ENCODE data around the gene SHF.
A peak's percentile ranks its signal among the peaks of the same experiment; 100 is the strongest.

Gene SHF

GRCh38 chr15:45198337-45199135, 10.8 kb upstream of the SHF start (continued):
- peak; percentile 60; the same call in 1 of the 2 replicates for TF ChIP-seq ZNF423 (tag by site-specific recombination; IDR thresholded peaks at IDR 0.05)
- TF ChIP-seq ZNF501 (tag by site-specific recombination; IDR thresholded peaks at IDR 0.05) = peak; percentile 56
- no peak for TF ChIP-seq ZFP41 (tag by site-specific recombination; IDR thresholded peaks at IDR 0.05; ENCODE audit: borderline replicate concordance)
- peak; percentile 21; the same call in 1 of the 2 replicates for TF ChIP-seq KLF9 (tag by site-specific recombination; IDR thresholded peaks at IDR 0.05; ENCODE audit: low read depth)
- peak; percentile 85 for TF ChIP-seq ZEB2 (tag by site-specific recombination; IDR thresholded peaks at IDR 0.05)
- TF ChIP-seq ZNF701 (tag by site-specific recombination; IDR thresholded peaks at IDR 0.05) = no peak
- TF ChIP-seq ZNF174 (tag by site-specific recombination; IDR thresholded peaks at IDR 0.05) = no peak
- peak; percentile 83; the same call in 1 of the 2 replicates for TF ChIP-seq PRDM10 (tag by site-specific recombination; IDR thresholded peaks at IDR 0.05)
- TF ChIP-seq ZBTB8A (tag by site-specific recombination; IDR thresholded peaks at IDR 0.05) = peak; percentile 49; the same call in 1 of the 2 replicates
- TF ChIP-seq SP2 (tag by site-specific recombination; IDR thresholded peaks at IDR 0.05) = peak; percentile 39
- no peak for TF ChIP-seq RBAK (tag by site-specific recombination; IDR thresholded peaks at IDR 0.05)
- no peak for TF ChIP-seq ZNF530 (tag by site-specific recombination; IDR thresholded peaks at IDR 0.05; ENCODE audit: low read depth)
- TF ChIP-seq INSM2 (tag by site-specific recombination; IDR thresholded peaks at IDR 0.05) = peak; percentile 47; the same call in 1 of the 2 replicates
- TF ChIP-seq ZNF202 (tag by site-specific recombination; IDR thresholded peaks at IDR 0.05; ENCODE audit: borderline replicate concordance) = no peak
- peak; percentile 77 for TF ChIP-seq KLF17 (tag by site-specific recombination; IDR thresholded peaks at IDR 0.05)
- TF ChIP-seq ZFP37 (tag by site-specific recombination; IDR thresholded peaks at IDR 0.05) = no peak
- no peak for TF ChIP-seq ZSCAN5A (tag by site-specific recombination; IDR thresholded peaks at IDR 0.05)
- peak; percentile 73 for TF ChIP-seq ZNF580 (tag by site-specific recombination; IDR thresholded peaks at IDR 0.05)
- no peak for TF ChIP-seq ZBTB1 (tag by site-specific recombination; IDR thresholded peaks at IDR 0.05)
- TF ChIP-seq FEZF1 (tag by site-specific recombination; IDR thresholded peaks at IDR 0.05) = 0 out of 2 replicates have a peak, but pooled peaks have one; percentile 18
- TF ChIP-seq ZNF610 (tag by site-specific recombination; IDR thresholded peaks at IDR 0.05; ENCODE audit: borderline replicate concordance) = peak; percentile 96; the same call in 1 of the 2 replicates
- no peak for TF ChIP-seq ZNF664 (tag by site-specific recombination; IDR thresholded peaks at IDR 0.05)
- TF ChIP-seq ZBTB17 (tag by site-specific recombination; IDR thresholded peaks at IDR 0.05) = peak; percentile 55; the same call in 1 of the 2 replicates
- no peak for TF ChIP-seq ZNF114 (tag by site-specific recombination; IDR thresholded peaks at IDR 0.05)
- TF ChIP-seq ZNF24 (tag by site-specific recombination; IDR thresholded peaks at IDR 0.05) = 0 out of 2 replicates have a peak, but pooled peaks have one; percentile 12
- TF ChIP-seq CTCF (tag by site-specific recombination; IDR thresholded peaks at IDR 0.05) = peak; percentile 92
- peak; percentile 57; the same call in 1 of the 2 replicates for TF ChIP-seq ZSCAN18 (tag by site-specific recombination; IDR thresholded peaks at IDR 0.05)
- peak; percentile 38; the same call in 1 of the 2 replicates for TF ChIP-seq SP3 (tag by site-specific recombination; IDR thresholded peaks at IDR 0.05)
